Activated CD8-positive, alpha-beta memory T cell treated with anti-CD3 and anti-CD28 coated beads, Interleukin-2, amount 10 ng/mL, durations not matched to agents 7 days and 5 days (primary cell): ENCODE measurements around the gene SAP30BP. TPM values are rescaled to one million over a fixed set of nuclear protein-coding genes. Genes with fewer than 3 reads are reported as not detected.

Experiments used
- ATAC-seq: fragments of 150-1000 bp; cut with Tn5 transposase; one replicate; pipeline ENCODE4 v1.10.0; 2021; ENCODE audit warnings: moderate library complexity
- CTCF ChIA-PET: fragments of 350-600 bp; sonication (Branson Sonifier 250); formaldehyde crosslinking; loops from one replicate; lab custom pipeline; 2021; ENCODE audit warnings: antibody characterized with exemption; lab: Charles Lee
- DNase-seq: peaks from one replicate; pipeline ENCODE4 v3.0.0-alpha.2; 2020
- H3K27ac Mint-ChIP-seq: one replicate; pipeline ENCODE4 v1.8.0; 2021; ENCODE audit warnings: mild to moderate bottlenecking, mixed read lengths
- H3K27me3 Mint-ChIP-seq: one replicate; pipeline ENCODE4 v1.8.0; 2021; ENCODE audit warnings: mixed read lengths
- H3K36me3 Mint-ChIP-seq: one replicate; pipeline ENCODE4 v1.8.0; 2021; ENCODE audit warnings: mild to moderate bottlenecking, mixed read lengths
- H3K4me1 Mint-ChIP-seq: one replicate; pipeline ENCODE4 v1.8.0; 2021; ENCODE audit warnings: mixed read lengths
- H3K4me3 Mint-ChIP-seq: one replicate; pipeline ENCODE4 v1.8.0; 2021; ENCODE audit warnings: mild to moderate bottlenecking, moderate library complexity, mixed read lengths
- H3K9me3 Mint-ChIP-seq: one replicate; pipeline ENCODE4 v1.8.0; 2022; ENCODE audit warnings: low read depth, mixed read lengths
- total RNA-seq, 2 experiments: library from RNA; stranded (reverse); gene quantifications; one replicate each; pipeline ENCODE4 v1.2.3, GENCODE V29; 2021

Gene SAP30BP
- total RNA-seq, 2 experiments from 2014 or later: 100.0 to 106 TPM

GRCh38 chr17:75757086-75757681, 90.0 kb downstream of the SAP30BP start:
- DNase-seq (no peak), ATAC-seq (no peak)
- CTCF ChIA-PET: interaction anchor here (1.2 kb wide), 1 partner anchor 170 kb away, joined by 3 read pairs; no protein-coding TSS in a partner anchor
- H3K36me3 Mint-ChIP-seq: no peaks in the 10 kb centered on the region
- no peak overlapping the region for H3K4me3 Mint-ChIP-seq
- H3K9me3 Mint-ChIP-seq: no peaks in the 10 kb centered on the region
- H3K27me3 Mint-ChIP-seq: no peaks in the 10 kb centered on the region
- peaks cover 13% of the 10 kb centered on the region for H3K4me1 Mint-ChIP-seq
- no peak overlapping the region for H3K27ac Mint-ChIP-seq

Other genes starting within 250 kb of the SAP30BP start
- gene TMEM94, start 210.7 kb upstream of the SAP30BP start, total RNA-seq: 100 to 1,000 TPM in 1 of 2 experiments, 10 to 100 TPM in 1; 83.7 to 106 TPM
- gene CASKIN2, start 151.8 kb upstream of the SAP30BP start, total RNA-seq: 1 to 10 TPM; 2.3 to 4.5 TPM
- 10 to 100 TPM; 92.0 to 97.7 TPM for gene TSEN54, start 150.8 kb upstream of the SAP30BP start, total RNA-seq
- gene LLGL2, start 141.6 kb upstream of the SAP30BP start, total RNA-seq: 10 to 100 TPM; 15.7 to 30.5 TPM
- gene MYO15B, start 79.5 kb upstream of the SAP30BP start, total RNA-seq: 10 to 100 TPM; 12.4 to 25.6 TPM
- gene SMIM5, start 33.9 kb upstream of the SAP30BP start, total RNA-seq: under 1 TPM in 1 of 2 experiments, not detected in 1; 0.15 TPM
- gene RECQL5, start 184 bp upstream of the SAP30BP start, total RNA-seq: 10 to 100 TPM; 35.5 to 46.2 TPM
- 1 to 10 TPM; 1.0 to 1.1 TPM for gene ITGB4, start 54.1 kb downstream of the SAP30BP start, total RNA-seq
- gene GALK1, start 97.9 kb downstream of the SAP30BP start, total RNA-seq: 10 to 100 TPM; 46.1 to 53.7 TPM
- gene UNK, start 117.5 kb downstream of the SAP30BP start, total RNA-seq: 10 to 100 TPM; 32.8 to 33.1 TPM
- 100 to 1,000 TPM; 212 to 218 TPM for gene UNC13D, start 177.1 kb downstream of the SAP30BP start, total RNA-seq
- gene WBP2, start 188.0 kb downstream of the SAP30BP start, total RNA-seq: 10 to 100 TPM; 71.3 to 79.1 TPM
- gene TRIM47, start 211.2 kb downstream of the SAP30BP start, total RNA-seq: 10 to 100 TPM; 13.4 to 24.3 TPM
- 10 to 100 TPM; 33.3 to 33.6 TPM for gene TRIM65, start 229.6 kb downstream of the SAP30BP start, total RNA-seq
- 100 to 1,000 TPM; 115 to 139 TPM for gene MRPL38, start 237.5 kb downstream of the SAP30BP start, total RNA-seq